Peyer's patch (tissue), 4 donors: ENCODE data around the gene DRGX. TPM values are rescaled to one million over a fixed set of nuclear protein-coding genes. Genes with fewer than 3 reads are reported as not detected.

ENCODE experiments used
- DNase-seq, 3 donors: peaks; one replicate each; pipeline ENCODE4 v3.0.0-alpha.2; 2017 to 2019
- H3K27ac ChIP-seq, 4 donors: fragments of 200-600 bp; sonication (generic); one replicate each; pipeline ENCODE4 v1.5.1; 2016 to 2019
- H3K27me3 ChIP-seq, 2 donors: fragments of 200-600 bp; sonication (generic); one replicate each; pipeline ENCODE4 v1.5.1; 2019
- H3K36me3 ChIP-seq, 3 donors: fragments of 200-600 bp; sonication (generic); one replicate each; pipeline ENCODE4 v1.5.1; 2016 to 2019
- H3K4me1 ChIP-seq, 4 donors: fragments of 200-600 bp; sonication (generic); one replicate each; pipeline ENCODE4 v1.5.1; 2016 to 2019
- H3K4me3 ChIP-seq, 4 donors: fragments of 200-600 bp; sonication (generic); 1 replicate in 3 of 4; 2 replicates in 1 of 4; pipeline ENCODE4 v1.5.1; 2016 to 2019; ENCODE audit warnings: mild to moderate bottlenecking in 1 of 4
- H3K9me3 ChIP-seq, 4 donors: fragments of 200-600 bp; sonication (generic); one replicate each; pipeline ENCODE4 v1.5.1; 2016 to 2019; ENCODE audit warnings: mild to moderate bottlenecking in 1 of 4
- CTCF ChIP-seq, 6 experiments: fragments of 450-650 bp in 4 of 6; fragments of 200-600 bp in 2 of 6; sonication (generic) in 1 of 6; IDR thresholded peaks; one replicate each; pipeline ENCODE4 v1.5.1; 2017 to 2019; ENCODE audit warnings: antibody characterized with exemption in 6 of 6, mild to moderate bottlenecking in 3 of 6, moderate library complexity in 1 of 6
- POLR2A ChIP-seq, 2 donors: fragments of 450-650 bp; IDR thresholded peaks; one replicate each; pipeline ENCODE4 v1.5.1; 2017; ENCODE audit warnings: antibody characterized with exemption in 2 of 2, mild to moderate bottlenecking in 2 of 2, moderate library complexity in 2 of 2
- total RNA-seq, 4 donors: library from RNA; depleted of rRNA; stranded (reverse); fragments of >200 nt; gene quantifications; one replicate each; pipeline ENCODE4 v1.1.0, GENCODE V29; 2016

DRGX gene
- total RNA-seq, 4 donors from 2014 or later = not detected

- no peak for TF ChIP-seq CTCF (IDR thresholded peaks at IDR 0.05)
- TF ChIP-seq POLR2A (IDR thresholded peaks at IDR 0.05) = no peak
- H3K4me3 ChIP-seq = no peak overlapping the region
- no peak for DNase-seq
- no peak overlapping the region for H3K27ac ChIP-seq
- H3K4me1 ChIP-seq = no peaks in the 10 kb centered on the region
- no peaks in the 10 kb centered on the region for H3K27me3 ChIP-seq
- H3K9me3 ChIP-seq = no peaks in the 10 kb centered on the region
- no peaks in the 10 kb centered on the region for H3K36me3 ChIP-seq
Observed at GRCh38 chr10:49318028-49318427, 77.9 kb downstream of the DRGX start.

GRCh38 chr10:49314806-49315205 lies 81.1 kb downstream of the DRGX start:
- H3K4me3 ChIP-seq = no peak overlapping the region

More at GRCh38 chr10:49314806-49315205, 81.1 kb downstream of the DRGX start:
- Histone ChIP-seq H3K27me3 (no peaks in the 10 kb centered on the region), H3K9me3 (no peaks in the 10 kb centered on the region), H3K36me3 (no peaks in the 10 kb centered on the region), H3K4me1 (peaks cover 0 to 5% (median under 1%) of the 10 kb centered on the region in 4 donors), H3K27ac (no peak overlapping the region)
- no peak for DNase-seq
- TF ChIP-seq POLR2A (IDR thresholded peaks at IDR 0.05) = no peak
- TF ChIP-seq CTCF (IDR thresholded peaks at IDR 0.05) = no peak

Other genes starting within 250 kb of the DRGX start
- 10 to 100 TPM in 2 of 4 donors, 1 to 10 TPM in 2; 2.7 to 16.2 (median 10.2) TPM for gene TMEM273, start 207.7 kb downstream of the DRGX start, total RNA-seq
- gene C10orf71, start 96.9 kb downstream of the DRGX start, total RNA-seq = not detected
- gene ERCC6, start 143.0 kb upstream of the DRGX start, total RNA-seq = 10 to 100 TPM; 17.9 to 33.0 (median 26.5) TPM
- gene SLC18A3, start 214.2 kb upstream of the DRGX start, total RNA-seq = under 1 TPM in 1 of 4 donors, not detected in 3; 0.47 TPM
- 1 to 10 TPM in 3 of 4 donors, not detected in 1; 2.1 to 3.8 (median 3.4) TPM for gene CHAT, start 217.9 kb upstream of the DRGX start, total RNA-seq